HEK293 (cell line): ENCODE data around the gene WDFY2.
A peak's percentile ranks its signal among the peaks of the same experiment; 100 is the strongest.

Experiments
- CTCF ChIA-PET: fragments of 350-600 bp; formaldehyde crosslinking; extraction: SDS; loops from one replicate; lab custom pipeline; 2021; ENCODE audit warnings: antibody characterized with exemption; lab: Yijun Ruan, JAX
- POLR2A ChIA-PET: fragments of 300-600 bp; formaldehyde crosslinking; extraction: SDS; loops from one replicate; lab custom pipeline; 2020; ENCODE audit warnings: antibody characterized with exemption, inconsistent platforms; lab: Yijun Ruan, JAX
- H3K27ac ChIP-seq: fragments of 200-500 bp; sonication (Bioruptor generic); 2 replicates; pipeline ENCODE4 v1.5.1; 2014; ENCODE audit warnings: low read depth, low read length, control low read depth, inconsistent platforms; ENCODE audit errors: extremely low read depth
- H3K36me3 ChIP-seq, 2 experiments: fragments of 200-500 bp in 1 of 2; sonication (Bioruptor generic) in 1 of 2; 1 replicate in 1 of 2; 2 replicates in 1 of 2; pipeline ENCODE4 v1.5.1; 2014 to 2017; ENCODE audit warnings: inconsistent platforms in 2 of 2, low read length in 2 of 2; ENCODE audit not compliant: control insufficient read depth in 2 of 2, insufficient read depth in 1 of 2
- H3K4me1 ChIP-seq: fragments of 200-500 bp; sonication (Bioruptor generic); 2 replicates; pipeline ENCODE4 v1.5.1; 2014; ENCODE audit warnings: mild to moderate bottlenecking, low read length, inconsistent platforms; ENCODE audit not compliant: control insufficient read depth, insufficient read depth
- H3K4me3 ChIP-seq: 2 replicates; pipeline ENCODE4 v1.5.1; 2011; ENCODE audit warnings: low read depth, mild to moderate bottlenecking, control low read depth, low read length, moderate library complexity
- H3K9me3 ChIP-seq: fragments of 200-500 bp; sonication (Bioruptor generic); 2 replicates; pipeline ENCODE4 v1.5.1; 2014; ENCODE audit warnings: low read depth, low read length, inconsistent platforms; ENCODE audit not compliant: control insufficient read depth, insufficient read depth
- EGR2 ChIP-seq: fragments of 450-650 bp; formaldehyde crosslinking; IDR thresholded peaks from 2 replicates; pipeline ENCODE4 v1.5.1; 2016; ENCODE audit warnings: low read depth, missing biosample characterization, missing genetic modification characterization
- KLF1 ChIP-seq: fragments of 450-650 bp; formaldehyde crosslinking; IDR thresholded peaks from 2 replicates; pipeline ENCODE4 v1.5.1; 2016; ENCODE audit warnings: missing biosample characterization, missing genetic modification characterization
- KLF9 ChIP-seq: fragments of 450-650 bp; formaldehyde crosslinking; IDR thresholded peaks from 2 replicates; pipeline ENCODE4 v1.5.1; 2016; ENCODE audit warnings: missing biosample characterization, missing genetic modification characterization, low read depth
- RBAK ChIP-seq: fragments of 450-650 bp; formaldehyde crosslinking; IDR thresholded peaks from 2 replicates; pipeline ENCODE4 v1.5.1; 2016; ENCODE audit warnings: missing biosample characterization, missing genetic modification characterization
- SALL2 ChIP-seq: fragments of 450-650 bp; formaldehyde crosslinking; IDR thresholded peaks from 2 replicates; pipeline ENCODE4 v1.5.0; 2017; ENCODE audit warnings: missing biosample characterization, mild to moderate bottlenecking, missing genetic modification characterization, borderline replicate concordance
- ZFHX2 ChIP-seq: fragments of 450-650 bp; formaldehyde crosslinking; conservative IDR thresholded peaks from 2 replicates; pipeline ENCODE4 v1.5.1; 2016; ENCODE audit warnings: missing biosample characterization, missing genetic modification characterization
- ZNF324 ChIP-seq: fragments of 450-650 bp; formaldehyde crosslinking; IDR thresholded peaks from 2 replicates; pipeline ENCODE4 v1.5.1; 2016; ENCODE audit warnings: missing biosample characterization, missing genetic modification characterization
- ZNF350 ChIP-seq: fragments of 450-650 bp; formaldehyde crosslinking; IDR thresholded peaks from 2 replicates; pipeline ENCODE4 v1.5.0; 2017; ENCODE audit warnings: missing biosample characterization, mild to moderate bottlenecking, missing genetic modification characterization
- ZNF529 ChIP-seq: fragments of 450-650 bp; formaldehyde crosslinking; IDR thresholded peaks from 2 replicates; pipeline ENCODE4 v1.5.1; 2017; ENCODE audit warnings: missing genetic modification characterization, missing biosample characterization; ENCODE audit not compliant: insufficient replicate concordance
- ZNF530 ChIP-seq: fragments of 450-650 bp; formaldehyde crosslinking; IDR thresholded peaks from 2 replicates; pipeline ENCODE4 v1.5.1; 2016; ENCODE audit warnings: low read depth, missing biosample characterization, missing genetic modification characterization
- ZNF629 ChIP-seq: fragments of 450-650 bp; formaldehyde crosslinking; IDR thresholded peaks from 2 replicates; pipeline ENCODE4 v1.5.1; 2017; ENCODE audit warnings: missing biosample characterization, missing genetic modification characterization
- ZNF792 ChIP-seq: fragments of 450-650 bp; formaldehyde crosslinking; IDR thresholded peaks from 2 replicates; pipeline ENCODE4 v1.5.1; 2016; ENCODE audit warnings: missing biosample characterization, missing genetic modification characterization
- TF ChIP-seq, protein P1 (sequence below): fragments of 450-650 bp; formaldehyde crosslinking; IDR thresholded peaks from 2 replicates; pipeline ENCODE4 v1.5.1; 2016; ENCODE audit warnings: missing biosample characterization, missing genetic modification characterization
- TF ChIP-seq, protein P2 (sequence below): fragments of 450-650 bp; formaldehyde crosslinking; IDR thresholded peaks from 2 replicates; pipeline ENCODE4 v1.5.1; 2017; ENCODE audit warnings: missing biosample characterization, mild to moderate bottlenecking, missing genetic modification characterization, moderate library complexity
- TF ChIP-seq, protein P3 (sequence below): fragments of 450-650 bp; formaldehyde crosslinking; IDR thresholded peaks from 2 replicates; pipeline ENCODE4 v1.5.1; 2016; ENCODE audit warnings: missing biosample characterization, missing genetic modification characterization
- TF ChIP-seq, protein P4 (sequence below): fragments of 450-650 bp; IDR thresholded peaks from 2 replicates; pipeline ENCODE4 v1.5.1; 2018; ENCODE audit warnings: missing biosample characterization, missing genetic modification characterization
- TF ChIP-seq, protein P5 (sequence below): fragments of 450-650 bp; formaldehyde crosslinking; IDR thresholded peaks from 2 replicates; pipeline ENCODE4 v1.5.1; 2016; ENCODE audit warnings: missing biosample characterization, missing genetic modification characterization
- TF ChIP-seq, protein P6 (sequence below): fragments of 450-650 bp; formaldehyde crosslinking; IDR thresholded peaks from 2 replicates; pipeline ENCODE4 v1.5.1; 2016; ENCODE audit warnings: missing biosample characterization, missing genetic modification characterization
- TF ChIP-seq, protein P7 (sequence below): fragments of 450-650 bp; formaldehyde crosslinking; IDR thresholded peaks from 2 replicates; pipeline ENCODE4 v1.5.1; 2016; ENCODE audit warnings: missing biosample characterization, missing genetic modification characterization

WDFY2 gene

DNA sequence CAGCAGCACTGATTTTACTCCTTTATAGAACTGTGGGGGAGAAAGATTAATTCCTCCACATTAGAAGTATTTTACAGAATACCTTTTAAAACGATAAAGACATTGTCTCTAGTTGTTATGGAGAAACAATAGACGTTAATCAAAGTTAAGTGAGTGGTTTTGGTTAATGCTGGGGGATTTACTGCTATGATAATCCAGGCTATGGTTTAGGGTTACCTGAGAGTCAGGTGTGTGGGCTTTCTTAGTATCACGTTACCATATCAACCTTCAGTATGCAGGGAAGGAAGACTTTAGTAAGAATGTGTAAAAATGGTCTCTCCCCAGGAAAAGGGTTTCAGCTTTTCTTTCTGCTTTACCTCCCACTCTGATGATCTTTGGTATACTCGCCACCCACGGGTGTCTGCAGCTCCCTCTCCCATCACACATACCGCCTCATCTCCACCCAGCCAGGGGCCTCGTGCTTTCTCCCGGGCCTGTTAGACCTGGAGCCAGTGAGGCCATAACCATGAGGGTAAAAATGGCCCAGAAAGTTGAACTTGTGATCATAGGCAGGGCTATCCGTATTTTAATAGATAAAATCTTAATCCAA lies 45.6 kb upstream of the WDFY2 start:
- Histone ChIP-seq H3K4me3 (no peak overlapping the region), H3K36me3 (no peaks in the 10 kb centered on the region), H3K27ac (no peak overlapping the region), H3K4me1 (peaks cover 3% of the 10 kb centered on the region; the same call in 1 of the 2 replicates), H3K9me3 (no peaks in the 10 kb centered on the region)
- CTCF ChIA-PET: interaction anchor here (0.7 kb wide), 1 partner anchor 87 kb away, joined by 3 read pairs; no protein-coding TSS in a partner anchor
- TF ChIP-seq ZFHX2 (tag by site-specific recombination): peak; percentile 83
- no peak for TF ChIP-seq ZNF529 (tag by site-specific recombination)
- TF ChIP-seq, protein P1, sequence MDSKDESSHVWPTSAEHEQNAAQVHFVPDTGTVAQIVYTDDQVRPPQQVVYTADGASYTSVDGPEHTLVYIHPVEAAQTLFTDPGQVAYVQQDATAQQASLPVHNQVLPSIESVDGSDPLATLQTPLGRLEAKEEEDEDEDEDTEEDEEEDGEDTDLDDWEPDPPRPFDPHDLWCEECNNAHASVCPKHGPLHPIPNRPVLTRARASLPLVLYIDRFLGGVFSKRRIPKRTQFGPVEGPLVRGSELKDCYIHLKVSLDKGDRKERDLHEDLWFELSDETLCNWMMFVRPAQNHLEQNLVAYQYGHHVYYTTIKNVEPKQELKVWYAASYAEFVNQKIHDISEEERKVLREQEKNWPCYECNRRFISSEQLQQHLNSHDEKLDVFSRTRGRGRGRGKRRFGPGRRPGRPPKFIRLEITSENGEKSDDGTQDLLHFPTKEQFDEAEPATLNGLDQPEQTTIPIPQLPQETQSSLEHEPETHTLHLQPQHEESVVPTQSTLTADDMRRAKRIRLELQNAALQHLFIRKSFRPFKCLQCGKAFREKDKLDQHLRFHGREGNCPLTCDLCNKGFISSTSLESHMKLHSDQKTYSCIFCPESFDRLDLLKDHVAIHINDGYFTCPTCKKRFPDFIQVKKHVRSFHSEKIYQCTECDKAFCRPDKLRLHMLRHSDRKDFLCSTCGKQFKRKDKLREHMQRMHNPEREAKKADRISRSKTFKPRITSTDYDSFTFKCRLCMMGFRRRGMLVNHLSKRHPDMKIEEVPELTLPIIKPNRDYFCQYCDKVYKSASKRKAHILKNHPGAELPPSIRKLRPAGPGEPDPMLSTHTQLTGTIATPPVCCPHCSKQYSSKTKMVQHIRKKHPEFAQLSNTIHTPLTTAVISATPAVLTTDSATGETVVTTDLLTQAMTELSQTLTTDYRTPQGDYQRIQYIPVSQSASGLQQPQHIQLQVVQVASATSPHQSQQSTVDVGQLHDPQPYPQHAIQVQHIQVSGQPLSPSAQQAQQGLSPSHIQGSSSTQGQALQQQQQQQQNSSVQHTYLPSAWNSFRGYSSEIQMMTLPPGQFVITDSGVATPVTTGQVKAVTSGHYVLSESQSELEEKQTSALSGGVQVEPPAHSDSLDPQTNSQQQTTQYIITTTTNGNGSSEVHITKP: 0 out of 2 replicates have a peak, but pooled peaks have one; percentile 21
- TF ChIP-seq ZNF350 (tag by site-specific recombination): no peak
- TF ChIP-seq EGR2 (tag by site-specific recombination): peak; percentile 81
- POLR2A ChIA-PET: no interaction called here

DNA sequence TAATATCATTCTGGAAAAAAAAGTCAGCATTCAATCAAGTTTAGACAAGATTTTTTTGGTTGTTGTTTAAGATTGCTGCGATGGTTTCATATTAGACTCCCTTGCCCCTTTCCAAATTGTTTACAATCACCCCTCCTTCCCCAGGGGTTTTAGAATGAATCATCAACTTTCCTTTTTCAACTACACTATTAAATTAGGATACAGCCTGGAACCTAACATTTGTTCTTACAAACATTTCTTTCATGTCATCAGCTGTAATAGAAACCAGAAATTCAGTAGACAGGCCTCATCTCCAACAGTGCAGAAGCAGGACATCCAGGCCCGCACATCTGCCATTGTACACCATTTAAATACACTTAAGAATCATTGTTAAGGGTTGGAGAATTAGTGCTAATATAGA lies 44.4 kb upstream of the WDFY2 start:
- CTCF ChIA-PET: no interaction called here
- POLR2A ChIA-PET: no interaction called here
- TF ChIP-seq, protein P2, sequence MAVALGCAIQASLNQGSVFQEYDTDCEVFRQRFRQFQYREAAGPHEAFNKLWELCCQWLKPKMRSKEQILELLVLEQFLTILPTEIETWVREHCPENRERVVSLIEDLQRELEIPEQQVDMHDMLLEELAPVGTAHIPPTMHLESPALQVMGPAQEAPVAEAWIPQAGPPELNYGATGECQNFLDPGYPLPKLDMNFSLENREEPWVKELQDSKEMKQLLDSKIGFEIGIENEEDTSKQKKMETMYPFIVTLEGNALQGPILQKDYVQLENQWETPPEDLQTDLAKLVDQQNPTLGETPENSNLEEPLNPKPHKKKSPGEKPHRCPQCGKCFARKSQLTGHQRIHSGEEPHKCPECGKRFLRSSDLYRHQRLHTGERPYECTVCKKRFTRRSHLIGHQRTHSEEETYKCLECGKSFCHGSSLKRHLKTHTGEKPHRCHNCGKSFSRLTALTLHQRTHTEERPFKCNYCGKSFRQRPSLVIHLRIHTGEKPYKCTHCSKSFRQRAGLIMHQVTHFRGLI (tag by site-specific recombination): no peak
- no peak for TF ChIP-seq ZNF792 (tag by site-specific recombination)
- no peak for TF ChIP-seq ZNF629 (tag by site-specific recombination)
- TF ChIP-seq ZNF324 (tag by site-specific recombination): no peak
- TF ChIP-seq, protein P3, sequence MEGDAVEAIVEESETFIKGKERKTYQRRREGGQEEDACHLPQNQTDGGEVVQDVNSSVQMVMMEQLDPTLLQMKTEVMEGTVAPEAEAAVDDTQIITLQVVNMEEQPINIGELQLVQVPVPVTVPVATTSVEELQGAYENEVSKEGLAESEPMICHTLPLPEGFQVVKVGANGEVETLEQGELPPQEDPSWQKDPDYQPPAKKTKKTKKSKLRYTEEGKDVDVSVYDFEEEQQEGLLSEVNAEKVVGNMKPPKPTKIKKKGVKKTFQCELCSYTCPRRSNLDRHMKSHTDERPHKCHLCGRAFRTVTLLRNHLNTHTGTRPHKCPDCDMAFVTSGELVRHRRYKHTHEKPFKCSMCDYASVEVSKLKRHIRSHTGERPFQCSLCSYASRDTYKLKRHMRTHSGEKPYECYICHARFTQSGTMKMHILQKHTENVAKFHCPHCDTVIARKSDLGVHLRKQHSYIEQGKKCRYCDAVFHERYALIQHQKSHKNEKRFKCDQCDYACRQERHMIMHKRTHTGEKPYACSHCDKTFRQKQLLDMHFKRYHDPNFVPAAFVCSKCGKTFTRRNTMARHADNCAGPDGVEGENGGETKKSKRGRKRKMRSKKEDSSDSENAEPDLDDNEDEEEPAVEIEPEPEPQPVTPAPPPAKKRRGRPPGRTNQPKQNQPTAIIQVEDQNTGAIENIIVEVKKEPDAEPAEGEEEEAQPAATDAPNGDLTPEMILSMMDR: no peak
- no peak for TF ChIP-seq KLF9 (tag by site-specific recombination)
- TF ChIP-seq, protein P4, sequence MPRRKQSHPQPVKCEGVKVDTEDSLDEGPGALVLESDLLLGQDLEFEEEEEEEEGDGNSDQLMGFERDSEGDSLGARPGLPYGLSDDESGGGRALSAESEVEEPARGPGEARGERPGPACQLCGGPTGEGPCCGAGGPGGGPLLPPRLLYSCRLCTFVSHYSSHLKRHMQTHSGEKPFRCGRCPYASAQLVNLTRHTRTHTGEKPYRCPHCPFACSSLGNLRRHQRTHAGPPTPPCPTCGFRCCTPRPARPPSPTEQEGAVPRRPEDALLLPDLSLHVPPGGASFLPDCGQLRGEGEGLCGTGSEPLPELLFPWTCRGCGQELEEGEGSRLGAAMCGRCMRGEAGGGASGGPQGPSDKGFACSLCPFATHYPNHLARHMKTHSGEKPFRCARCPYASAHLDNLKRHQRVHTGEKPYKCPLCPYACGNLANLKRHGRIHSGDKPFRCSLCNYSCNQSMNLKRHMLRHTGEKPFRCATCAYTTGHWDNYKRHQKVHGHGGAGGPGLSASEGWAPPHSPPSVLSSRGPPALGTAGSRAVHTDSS (tag by site-specific recombination): no peak
- TF ChIP-seq, protein P5, sequence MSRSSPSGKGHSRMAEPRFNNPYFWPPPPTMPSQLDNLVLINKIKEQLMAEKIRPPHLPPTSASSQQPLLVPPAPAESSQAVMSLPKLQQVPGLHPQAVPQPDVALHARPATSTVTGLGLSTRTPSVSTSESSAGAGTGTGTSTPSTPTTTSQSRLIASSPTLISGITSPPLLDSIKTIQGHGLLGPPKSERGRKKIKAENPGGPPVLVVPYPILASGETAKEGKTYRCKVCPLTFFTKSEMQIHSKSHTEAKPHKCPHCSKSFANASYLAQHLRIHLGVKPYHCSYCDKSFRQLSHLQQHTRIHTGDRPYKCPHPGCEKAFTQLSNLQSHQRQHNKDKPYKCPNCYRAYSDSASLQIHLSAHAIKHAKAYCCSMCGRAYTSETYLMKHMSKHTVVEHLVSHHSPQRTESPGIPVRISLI: no peak
- no peak for TF ChIP-seq KLF1 (tag by site-specific recombination)
- no peak for TF ChIP-seq RBAK (tag by site-specific recombination)
- no peak for TF ChIP-seq ZNF530 (tag by site-specific recombination)
- TF ChIP-seq, protein P6, sequence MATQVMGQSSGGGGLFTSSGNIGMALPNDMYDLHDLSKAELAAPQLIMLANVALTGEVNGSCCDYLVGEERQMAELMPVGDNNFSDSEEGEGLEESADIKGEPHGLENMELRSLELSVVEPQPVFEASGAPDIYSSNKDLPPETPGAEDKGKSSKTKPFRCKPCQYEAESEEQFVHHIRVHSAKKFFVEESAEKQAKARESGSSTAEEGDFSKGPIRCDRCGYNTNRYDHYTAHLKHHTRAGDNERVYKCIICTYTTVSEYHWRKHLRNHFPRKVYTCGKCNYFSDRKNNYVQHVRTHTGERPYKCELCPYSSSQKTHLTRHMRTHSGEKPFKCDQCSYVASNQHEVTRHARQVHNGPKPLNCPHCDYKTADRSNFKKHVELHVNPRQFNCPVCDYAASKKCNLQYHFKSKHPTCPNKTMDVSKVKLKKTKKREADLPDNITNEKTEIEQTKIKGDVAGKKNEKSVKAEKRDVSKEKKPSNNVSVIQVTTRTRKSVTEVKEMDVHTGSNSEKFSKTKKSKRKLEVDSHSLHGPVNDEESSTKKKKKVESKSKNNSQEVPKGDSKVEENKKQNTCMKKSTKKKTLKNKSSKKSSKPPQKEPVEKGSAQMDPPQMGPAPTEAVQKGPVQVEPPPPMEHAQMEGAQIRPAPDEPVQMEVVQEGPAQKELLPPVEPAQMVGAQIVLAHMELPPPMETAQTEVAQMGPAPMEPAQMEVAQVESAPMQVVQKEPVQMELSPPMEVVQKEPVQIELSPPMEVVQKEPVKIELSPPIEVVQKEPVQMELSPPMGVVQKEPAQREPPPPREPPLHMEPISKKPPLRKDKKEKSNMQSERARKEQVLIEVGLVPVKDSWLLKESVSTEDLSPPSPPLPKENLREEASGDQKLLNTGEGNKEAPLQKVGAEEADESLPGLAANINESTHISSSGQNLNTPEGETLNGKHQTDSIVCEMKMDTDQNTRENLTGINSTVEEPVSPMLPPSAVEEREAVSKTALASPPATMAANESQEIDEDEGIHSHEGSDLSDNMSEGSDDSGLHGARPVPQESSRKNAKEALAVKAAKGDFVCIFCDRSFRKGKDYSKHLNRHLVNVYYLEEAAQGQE (tag by site-specific recombination): no peak
- TF ChIP-seq SALL2 (tag by site-specific recombination): no peak
- TF ChIP-seq, protein P7, sequence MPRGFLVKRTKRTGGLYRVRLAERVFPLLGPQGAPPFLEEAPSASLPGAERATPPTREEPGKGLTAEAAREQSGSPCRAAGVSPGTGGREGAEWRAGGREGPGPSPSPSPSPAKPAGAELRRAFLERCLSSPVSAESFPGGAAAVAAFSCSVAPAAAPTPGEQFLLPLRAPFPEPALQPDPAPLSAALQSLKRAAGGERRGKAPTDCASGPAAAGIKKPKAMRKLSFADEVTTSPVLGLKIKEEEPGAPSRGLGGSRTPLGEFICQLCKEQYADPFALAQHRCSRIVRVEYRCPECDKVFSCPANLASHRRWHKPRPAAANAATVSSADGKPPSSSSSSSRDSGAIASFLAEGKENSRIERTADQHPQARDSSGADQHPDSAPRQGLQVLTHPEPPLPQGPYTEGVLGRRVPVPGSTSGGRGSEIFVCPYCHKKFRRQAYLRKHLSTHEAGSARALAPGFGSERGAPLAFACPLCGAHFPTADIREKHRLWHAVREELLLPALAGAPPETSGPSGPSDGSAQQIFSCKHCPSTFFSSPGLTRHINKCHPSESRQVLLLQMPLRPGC (tag by site-specific recombination): no peak

More for the DNA sequence above, 44.4 kb upstream of the WDFY2 start:
- Histone ChIP-seq H3K36me3 (no peaks in the 10 kb centered on the region), H3K4me3 (no peak overlapping the region), H3K27ac (no peak overlapping the region), H3K4me1 (peaks cover 3% of the 10 kb centered on the region; the same call in 1 of the 2 replicates), H3K9me3 (no peaks in the 10 kb centered on the region)
